GM12865 (cell line): Measurements from ENCODE around the gene OTULINL.

Source experiments
- DNase-seq: peaks from one replicate; pipeline ENCODE4 v3.0.0; 2010; ENCODE audit warnings: low read depth
- H3K4me3 ChIP-seq: 2 replicates; pipeline ENCODE4 v1.5.1; 2011; ENCODE audit warnings: mild to moderate bottlenecking, low read depth, low read length, control low read depth
- TF ChIP-seq, protein P1 (sequence below): IDR thresholded peaks from 2 replicates; pipeline ENCODE4 v1.5.1; 2011; ENCODE audit warnings: low read length, control low read depth, low read depth, inconsistent platforms; ENCODE audit not compliant: insufficient read depth; ENCODE audit errors: missing control alignments

Gene OTULINL

DNA sequence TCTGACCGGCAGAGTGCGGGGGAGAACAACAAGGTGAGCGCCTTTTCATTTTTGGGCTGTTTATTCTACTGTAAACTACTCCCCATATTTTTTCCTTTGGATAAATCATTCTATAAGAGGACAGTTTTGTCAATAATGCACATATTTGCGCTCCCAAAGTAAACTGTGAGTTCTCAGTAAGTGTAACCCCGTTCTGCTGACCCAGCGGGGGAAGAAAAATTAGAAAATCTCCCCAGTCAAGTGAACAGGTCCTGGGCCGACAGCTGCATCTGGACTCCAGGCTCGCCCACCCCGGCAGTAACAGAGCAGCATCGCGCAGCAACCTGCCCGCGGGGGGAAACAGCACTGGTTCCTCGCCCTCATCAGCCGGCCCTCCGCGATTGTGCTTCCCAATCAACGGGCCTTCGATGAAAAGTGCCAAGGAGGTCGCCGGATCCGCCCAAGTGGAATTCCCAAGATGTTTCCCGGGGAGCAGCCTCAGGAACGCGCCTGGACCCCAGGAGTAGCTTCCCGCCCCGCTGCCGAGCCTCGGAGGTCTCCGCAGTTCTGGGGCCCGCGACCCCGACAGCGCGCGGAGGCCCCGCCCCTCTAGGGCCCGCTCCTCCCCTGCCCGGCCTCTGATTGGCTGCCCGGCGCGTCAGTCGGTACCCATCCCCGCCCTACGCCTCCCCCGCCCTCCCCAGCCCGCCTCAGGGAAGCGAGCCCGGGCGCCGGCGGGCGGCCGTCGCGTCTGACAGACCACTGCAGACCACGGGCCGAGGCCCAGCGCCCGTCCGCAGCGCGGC lies at the start of gene OTULINL:
TSS of gene OTULINL (plus strand) at position 687 of the 785 bp plus-strand sequence. CDS start 103 bp downstream, outside the sequence.
- peak; percentile 86 for DNase-seq
- H3K4me3 ChIP-seq: peak within 1 kb of the TSS; percentile 76
- TF ChIP-seq, protein P1, sequence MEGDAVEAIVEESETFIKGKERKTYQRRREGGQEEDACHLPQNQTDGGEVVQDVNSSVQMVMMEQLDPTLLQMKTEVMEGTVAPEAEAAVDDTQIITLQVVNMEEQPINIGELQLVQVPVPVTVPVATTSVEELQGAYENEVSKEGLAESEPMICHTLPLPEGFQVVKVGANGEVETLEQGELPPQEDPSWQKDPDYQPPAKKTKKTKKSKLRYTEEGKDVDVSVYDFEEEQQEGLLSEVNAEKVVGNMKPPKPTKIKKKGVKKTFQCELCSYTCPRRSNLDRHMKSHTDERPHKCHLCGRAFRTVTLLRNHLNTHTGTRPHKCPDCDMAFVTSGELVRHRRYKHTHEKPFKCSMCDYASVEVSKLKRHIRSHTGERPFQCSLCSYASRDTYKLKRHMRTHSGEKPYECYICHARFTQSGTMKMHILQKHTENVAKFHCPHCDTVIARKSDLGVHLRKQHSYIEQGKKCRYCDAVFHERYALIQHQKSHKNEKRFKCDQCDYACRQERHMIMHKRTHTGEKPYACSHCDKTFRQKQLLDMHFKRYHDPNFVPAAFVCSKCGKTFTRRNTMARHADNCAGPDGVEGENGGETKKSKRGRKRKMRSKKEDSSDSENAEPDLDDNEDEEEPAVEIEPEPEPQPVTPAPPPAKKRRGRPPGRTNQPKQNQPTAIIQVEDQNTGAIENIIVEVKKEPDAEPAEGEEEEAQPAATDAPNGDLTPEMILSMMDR: no peak

DNA sequence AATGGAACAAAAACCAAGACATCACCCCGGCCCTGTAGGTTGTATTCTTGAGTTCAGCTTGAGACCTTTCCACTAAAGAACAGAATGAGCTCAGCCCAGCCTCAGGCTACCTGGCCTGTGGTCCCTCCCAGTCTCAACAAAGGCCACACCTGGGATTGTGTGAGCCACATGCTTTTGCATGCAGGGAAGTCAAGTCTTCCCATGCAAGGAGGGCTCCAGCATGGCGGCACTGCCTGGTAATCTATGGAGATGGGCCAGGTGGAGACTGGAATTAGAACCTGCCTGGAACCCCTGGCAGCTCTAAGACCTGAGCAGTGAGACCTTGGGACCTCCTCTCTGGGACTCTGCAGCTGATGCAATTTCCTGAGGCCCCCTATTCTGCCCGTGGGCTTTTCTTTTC lies 49.4 kb upstream of the OTULINL start:
- no peak overlapping the region for H3K4me3 ChIP-seq
- no peak for DNase-seq
- TF ChIP-seq, protein P1: no peak

GRCh38 chr5:14534773-14535172 lies 46.8 kb upstream of the OTULINL start:
- no peak for DNase-seq
- TF ChIP-seq, protein P1: no peak
- H3K4me3 ChIP-seq: no peak overlapping the region

- no peak for DNase-seq
- H3K4me3 ChIP-seq: no peak overlapping the region
- TF ChIP-seq, protein P1: no peak
These were observed 36.3 kb upstream of the OTULINL start for GRCh38 chr5:14545308-14545707.

GRCh38 chr5:14545862-14546261 lies 35.7 kb upstream of the OTULINL start:
- TF ChIP-seq, protein P1: no peak
- no peak for DNase-seq
- H3K4me3 ChIP-seq: no peak overlapping the region

- no peak for DNase-seq
- TF ChIP-seq, protein P1: no peak
- no peak overlapping the region for H3K4me3 ChIP-seq
These were observed 33.9 kb upstream of the OTULINL start for GRCh38 chr5:14547666-14548065.

DNA sequence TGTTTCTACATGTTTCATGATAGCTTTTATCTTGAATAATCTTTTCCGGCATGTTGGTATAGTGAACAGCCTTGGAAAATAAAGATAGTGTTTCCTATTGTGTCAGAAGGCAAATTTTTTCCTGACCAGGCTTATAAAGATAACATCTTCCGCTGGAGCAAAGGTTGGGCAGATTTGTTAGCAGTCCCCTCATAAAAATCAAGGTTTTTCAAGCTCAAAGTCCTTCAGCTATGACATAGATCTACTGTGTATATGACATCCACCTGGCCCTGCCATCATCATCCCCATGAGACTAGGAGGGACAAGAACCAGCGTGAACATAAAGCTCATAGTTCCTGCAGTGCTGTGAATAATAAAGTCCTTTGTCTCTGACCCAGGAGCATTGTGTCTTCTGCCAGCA lies 30.4 kb upstream of the OTULINL start:
- no peak overlapping the region for H3K4me3 ChIP-seq
- DNase-seq: no peak
- TF ChIP-seq, protein P1: no peak
